HepG2 (cell line): ENCODE results near the gene CNPY4. TPM values are rescaled to one million over a fixed set of nuclear protein-coding genes. Genes with fewer than 3 reads are reported as not detected.
A peak's percentile ranks its signal among the peaks of the same experiment; 100 is the strongest.

Experiments used
- PPARG ChIP-seq: conservative IDR thresholded peaks from 2 replicates; pipeline ENCODE4 v1.6.1; 2016; ENCODE audit warnings: missing biosample characterization, missing genetic modification reagents
- REPIN1 ChIP-seq: sonication (generic); formaldehyde crosslinking; IDR thresholded peaks from 2 replicates; pipeline ENCODE4 v1.8.0; 2022; ENCODE audit warnings: missing genetic modification reagents, low read depth, mild to moderate bottlenecking, borderline replicate concordance
- SUZ12 ChIP-seq: fragments of 150-350 bp; IDR thresholded peaks from 2 replicates; pipeline ENCODE4 v1.6.1; 2014; ENCODE audit warnings: low read depth, low read length
- THAP11 ChIP-seq: IDR thresholded peaks from 2 replicates; pipeline ENCODE4 v1.6.1; 2016; ENCODE audit warnings: missing biosample characterization, missing genetic modification reagents
- ZNF232 ChIP-seq: sonication (generic); formaldehyde crosslinking; IDR thresholded peaks from 2 replicates; pipeline ENCODE4 v1.4.0; 2020; ENCODE audit warnings: missing genetic modification reagents, borderline replicate concordance
- ZNF24 ChIP-seq: fragments of 450-650 bp; IDR thresholded peaks from 2 replicates; pipeline ENCODE4 v1.6.1; 2017; ENCODE audit warnings: antibody characterized with exemption, mild to moderate bottlenecking
- ZNF274 ChIP-seq: sonication (generic); formaldehyde crosslinking; IDR thresholded peaks from 2 replicates; pipeline ENCODE4 v1.5.1; 2020; ENCODE audit warnings: mild to moderate bottlenecking, missing genetic modification reagents
- ZNF598 ChIP-seq: sonication (generic); formaldehyde crosslinking; IDR thresholded peaks from 2 replicates; pipeline ENCODE4 v1.5.1; 2020; ENCODE audit warnings: mild to moderate bottlenecking, missing genetic modification reagents, borderline replicate concordance
- ZSCAN9 ChIP-seq: IDR thresholded peaks from 2 replicates; pipeline ENCODE4 v1.6.1; 2016; ENCODE audit warnings: borderline replicate concordance
- polyA plus RNA-seq, 8 experiments: library from polyadenylated mRNA; depleted of rRNA in 3 of 8; stranded (reverse) in 7 of 8; unstranded in 1 of 8; fragments of >200 nt; fragmentation: Illumina TruSeq in 4 of 8; extraction: Trizol in 4 of 8; gene quantifications; 2 replicates each; pipeline versions ENCODE4 v1.2.1 to v1.2.3, GENCODE V29; 2011 to 2016; ENCODE audit warnings: low read depth in 4 of 8, missing spikeins in 1 of 8, mixed read lengths in 1 of 8; ENCODE audit not compliant: insufficient read depth in 1 of 8
- total RNA-seq, 5 experiments: library from RNA; depleted of rRNA; stranded (reverse); fragments of >200 nt; fragmentation: Illumina TruSeq; extraction: Trizol; gene quantifications; 2 replicates each; pipeline ENCODE4 v1.2.3, GENCODE V29; 2016; ENCODE audit warnings: low read depth in 1 of 5
- TF ChIP-seq, protein P1 (sequence below): sonication (generic); formaldehyde crosslinking; IDR thresholded peaks from 2 replicates; pipeline ENCODE4 v1.4.0; 2020; ENCODE audit warnings: missing genetic modification reagents; ENCODE audit errors: not compliant biosample characterization
- TF ChIP-seq, protein P2 (sequence below): sonication (generic); formaldehyde crosslinking; conservative IDR thresholded peaks from 2 replicates; pipeline ENCODE4 v1.4.0; 2020; ENCODE audit warnings: missing genetic modification reagents
- TF ChIP-seq, protein P3 (sequence below): sonication (generic); formaldehyde crosslinking; IDR thresholded peaks from 2 replicates; pipeline ENCODE4 v1.9.0; 2021; ENCODE audit warnings: missing genetic modification reagents, mild to moderate bottlenecking, borderline replicate concordance
- TF ChIP-seq, protein P4 (sequence below): IDR thresholded peaks from 2 replicates; pipeline ENCODE4 v1.6.1; 2012; ENCODE audit warnings: low read length, improper control_type of control experiment
- TF ChIP-seq, protein P5 (sequence below): IDR thresholded peaks from 2 replicates; pipeline ENCODE4 v1.6.1; 2012; ENCODE audit warnings: low read depth, low read length, improper control_type of control experiment
- TF ChIP-seq, protein P6 (sequence below): sonication (generic); formaldehyde crosslinking; IDR thresholded peaks from 2 replicates; pipeline ENCODE4 v1.5.0; 2020; ENCODE audit warnings: missing genetic modification reagents

The CNPY4 gene
- total and polyA plus RNA-seq, 2 of the 13 experiments (the other 11 are each of a cell fraction or from before 2014, with no cell fraction given): 6.2 to 12.7 TPM

DNA sequence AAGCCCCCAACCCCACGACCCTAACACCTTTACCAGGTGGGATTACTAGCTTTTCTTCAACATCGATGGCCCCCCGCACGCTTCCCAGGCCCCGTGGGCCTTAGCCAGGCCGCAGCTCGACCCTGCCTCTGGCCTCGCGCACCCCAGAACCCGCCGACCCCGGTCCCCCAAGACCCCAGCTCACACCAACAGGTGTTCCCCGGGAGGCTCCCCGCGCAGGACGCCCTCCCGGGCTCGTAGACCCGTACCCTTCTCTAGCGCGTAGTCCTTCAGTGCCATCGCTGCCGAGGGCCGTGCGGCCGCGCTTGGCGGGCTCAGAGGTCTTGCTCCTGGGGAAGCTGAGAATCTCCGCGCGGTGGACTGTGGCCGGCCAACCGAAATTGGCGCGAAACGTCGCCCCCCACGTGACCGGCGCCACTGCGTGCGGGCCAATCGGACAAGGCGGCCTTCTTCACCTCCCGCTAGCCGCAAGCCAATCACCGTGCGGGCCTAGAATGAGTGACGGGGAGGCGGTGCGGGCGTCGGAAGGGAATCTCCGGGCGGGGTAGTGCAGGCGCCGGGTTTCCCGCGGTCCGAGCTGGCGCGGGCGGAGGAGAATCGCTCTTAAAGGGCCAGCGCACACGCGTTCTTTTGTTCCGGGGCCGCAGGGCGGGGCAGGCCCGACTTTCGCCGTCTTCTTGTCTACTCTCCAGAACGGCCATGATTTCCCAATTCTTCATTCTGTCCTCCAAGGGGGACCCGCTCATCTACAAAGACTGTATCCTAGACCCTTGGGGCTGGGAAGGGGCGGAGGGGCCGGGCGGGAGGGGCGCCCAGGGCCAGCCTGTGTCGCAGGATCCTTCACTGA, 18.2 kb upstream of the CNPY4 start, which contains the start of the genes AP4M1 and MCM7 (continued):
- TF ChIP-seq, protein P1, sequence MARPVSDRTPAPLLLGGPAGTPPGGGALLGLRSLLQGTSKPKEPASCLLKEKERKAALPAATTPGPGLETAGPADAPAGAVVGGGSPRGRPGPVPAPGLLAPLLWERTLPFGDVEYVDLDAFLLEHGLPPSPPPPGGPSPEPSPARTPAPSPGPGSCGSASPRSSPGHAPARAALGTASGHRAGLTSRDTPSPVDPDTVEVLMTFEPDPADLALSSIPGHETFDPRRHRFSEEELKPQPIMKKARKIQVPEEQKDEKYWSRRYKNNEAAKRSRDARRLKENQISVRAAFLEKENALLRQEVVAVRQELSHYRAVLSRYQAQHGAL: no peak
- TF ChIP-seq ZNF24: no peak
- TF ChIP-seq, protein P2, sequence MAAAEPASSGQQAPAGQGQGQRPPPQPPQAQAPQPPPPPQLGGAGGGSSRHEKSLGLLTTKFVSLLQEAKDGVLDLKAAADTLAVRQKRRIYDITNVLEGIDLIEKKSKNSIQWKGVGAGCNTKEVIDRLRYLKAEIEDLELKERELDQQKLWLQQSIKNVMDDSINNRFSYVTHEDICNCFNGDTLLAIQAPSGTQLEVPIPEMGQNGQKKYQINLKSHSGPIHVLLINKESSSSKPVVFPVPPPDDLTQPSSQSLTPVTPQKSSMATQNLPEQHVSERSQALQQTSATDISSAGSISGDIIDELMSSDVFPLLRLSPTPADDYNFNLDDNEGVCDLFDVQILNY (CRISPR knock-in tag): peak; percentile 95
- TF ChIP-seq, protein P3, sequence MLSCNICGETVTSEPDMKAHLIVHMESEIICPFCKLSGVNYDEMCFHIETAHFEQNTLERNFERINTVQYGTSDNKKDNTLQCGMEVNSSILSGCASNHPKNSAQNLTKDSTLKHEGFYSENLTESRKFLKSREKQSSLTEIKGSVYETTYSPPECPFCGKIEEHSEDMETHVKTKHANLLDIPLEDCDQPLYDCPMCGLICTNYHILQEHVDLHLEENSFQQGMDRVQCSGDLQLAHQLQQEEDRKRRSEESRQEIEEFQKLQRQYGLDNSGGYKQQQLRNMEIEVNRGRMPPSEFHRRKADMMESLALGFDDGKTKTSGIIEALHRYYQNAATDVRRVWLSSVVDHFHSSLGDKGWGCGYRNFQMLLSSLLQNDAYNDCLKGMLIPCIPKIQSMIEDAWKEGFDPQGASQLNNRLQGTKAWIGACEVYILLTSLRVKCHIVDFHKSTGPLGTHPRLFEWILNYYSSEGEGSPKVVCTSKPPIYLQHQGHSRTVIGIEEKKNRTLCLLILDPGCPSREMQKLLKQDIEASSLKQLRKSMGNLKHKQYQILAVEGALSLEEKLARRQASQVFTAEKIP (CRISPR knock-in tag): no peak
- no peak; the same call in 1 of the 2 replicates for TF ChIP-seq ZSCAN9 (CRISPR knock-in tag)
- TF ChIP-seq ZNF274 (CRISPR knock-in tag): peak; percentile 81
- TF ChIP-seq, protein P4, sequence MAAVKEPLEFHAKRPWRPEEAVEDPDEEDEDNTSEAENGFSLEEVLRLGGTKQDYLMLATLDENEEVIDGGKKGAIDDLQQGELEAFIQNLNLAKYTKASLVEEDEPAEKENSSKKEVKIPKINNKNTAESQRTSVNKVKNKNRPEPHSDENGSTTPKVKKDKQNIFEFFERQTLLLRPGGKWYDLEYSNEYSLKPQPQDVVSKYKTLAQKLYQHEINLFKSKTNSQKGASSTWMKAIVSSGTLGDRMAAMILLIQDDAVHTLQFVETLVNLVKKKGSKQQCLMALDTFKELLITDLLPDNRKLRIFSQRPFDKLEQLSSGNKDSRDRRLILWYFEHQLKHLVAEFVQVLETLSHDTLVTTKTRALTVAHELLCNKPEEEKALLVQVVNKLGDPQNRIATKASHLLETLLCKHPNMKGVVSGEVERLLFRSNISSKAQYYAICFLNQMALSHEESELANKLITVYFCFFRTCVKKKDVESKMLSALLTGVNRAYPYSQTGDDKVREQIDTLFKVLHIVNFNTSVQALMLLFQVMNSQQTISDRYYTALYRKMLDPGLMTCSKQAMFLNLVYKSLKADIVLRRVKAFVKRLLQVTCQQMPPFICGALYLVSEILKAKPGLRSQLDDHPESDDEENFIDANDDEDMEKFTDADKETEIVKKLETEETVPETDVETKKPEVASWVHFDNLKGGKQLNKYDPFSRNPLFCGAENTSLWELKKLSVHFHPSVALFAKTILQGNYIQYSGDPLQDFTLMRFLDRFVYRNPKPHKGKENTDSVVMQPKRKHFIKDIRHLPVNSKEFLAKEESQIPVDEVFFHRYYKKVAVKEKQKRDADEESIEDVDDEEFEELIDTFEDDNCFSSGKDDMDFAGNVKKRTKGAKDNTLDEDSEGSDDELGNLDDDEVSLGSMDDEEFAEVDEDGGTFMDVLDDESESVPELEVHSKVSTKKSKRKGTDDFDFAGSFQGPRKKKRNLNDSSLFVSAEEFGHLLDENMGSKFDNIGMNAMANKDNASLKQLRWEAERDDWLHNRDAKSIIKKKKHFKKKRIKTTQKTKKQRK: no peak
- peak; percentile 70 for TF ChIP-seq REPIN1 (CRISPR knock-in tag)
- TF ChIP-seq ZNF598 (CRISPR knock-in tag): no peak; the same call in none of the 2 replicates
- no peak for TF ChIP-seq ZNF232 (CRISPR knock-in tag)
- TF ChIP-seq, protein P5, sequence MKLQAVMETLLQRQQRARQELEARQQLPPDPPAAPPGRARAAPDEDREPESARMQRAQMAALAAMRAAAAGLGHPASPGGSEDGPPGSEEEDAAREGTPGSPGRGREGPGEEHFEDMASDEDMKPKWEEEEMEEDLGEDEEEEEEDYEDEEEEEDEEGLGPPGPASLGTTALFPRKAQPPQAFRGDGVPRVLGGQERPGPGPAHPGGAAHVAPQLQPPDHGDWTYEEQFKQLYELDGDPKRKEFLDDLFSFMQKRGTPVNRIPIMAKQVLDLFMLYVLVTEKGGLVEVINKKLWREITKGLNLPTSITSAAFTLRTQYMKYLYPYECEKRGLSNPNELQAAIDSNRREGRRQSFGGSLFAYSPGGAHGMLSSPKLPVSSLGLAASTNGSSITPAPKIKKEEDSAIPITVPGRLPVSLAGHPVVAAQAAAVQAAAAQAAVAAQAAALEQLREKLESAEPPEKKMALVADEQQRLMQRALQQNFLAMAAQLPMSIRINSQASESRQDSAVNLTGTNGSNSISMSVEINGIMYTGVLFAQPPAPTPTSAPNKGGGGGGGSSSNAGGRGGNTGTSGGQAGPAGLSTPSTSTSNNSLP: no peak
- no peak for TF ChIP-seq SUZ12
- TF ChIP-seq PPARG: no peak
- peak; percentile 74 for TF ChIP-seq THAP11 (CRISPR knock-in tag)
- TF ChIP-seq, protein P6, sequence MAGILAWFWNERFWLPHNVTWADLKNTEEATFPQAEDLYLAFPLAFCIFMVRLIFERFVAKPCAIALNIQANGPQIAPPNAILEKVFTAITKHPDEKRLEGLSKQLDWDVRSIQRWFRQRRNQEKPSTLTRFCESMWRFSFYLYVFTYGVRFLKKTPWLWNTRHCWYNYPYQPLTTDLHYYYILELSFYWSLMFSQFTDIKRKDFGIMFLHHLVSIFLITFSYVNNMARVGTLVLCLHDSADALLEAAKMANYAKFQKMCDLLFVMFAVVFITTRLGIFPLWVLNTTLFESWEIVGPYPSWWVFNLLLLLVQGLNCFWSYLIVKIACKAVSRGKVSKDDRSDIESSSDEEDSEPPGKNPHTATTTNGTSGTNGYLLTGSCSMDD (CRISPR knock-in tag): no peak
